K562 (cell line): ENCODE data around the gene TRABD2B. TPM values are rescaled to one million over a fixed set of nuclear protein-coding genes. Genes with fewer than 3 reads are reported as not detected.

ENCODE experiments used
- ATAC-seq: fragments of 200-7000 bp; cut with Tn5 transposase; 3 replicates; pipeline ENCODE4 v1.9.1; 2020; ENCODE audit warnings: moderate library complexity
- BruUV-seq: library from RNA; stranded (reverse); fragments of 400-500 nt; replicated peaks from 2 replicates; lab custom pipeline; 2021; lab: Mats Ljungman, UMichigan
- CTCF ChIA-PET: fragments of 300-600 bp; formaldehyde crosslinking; extraction: SDS; loops from one replicate; lab custom pipeline; 2021; ENCODE audit warnings: low intra/inter-chr PET ratio; lab: Yijun Ruan, JAX
- POLR2A ChIA-PET: fragments of 300-600, 350-650 bp; sonication (Branson Sonifier 250); formaldehyde crosslinking; extraction: SDS; loops from one replicate; lab custom pipeline; 2021; ENCODE audit warnings: antibody characterized with exemption, inconsistent platforms; lab: Yijun Ruan, JAX
- DNase-seq, 4 experiments: peaks; one replicate each; pipeline versions ENCODE4 v3.0.0 to v3.0.0-alpha.2; 2011 to 2018; ENCODE audit warnings: low spot score in 3 of 4, mixed read lengths in 3 of 4; ENCODE audit errors: extremely low read depth in 1 of 4
- FAIRE-seq: peaks from 2 replicates; lab custom pipeline; 2011; peaks lifted over from hg19 to GRCh38; lab: Jason Lieb, UNC
- H2AFZ ChIP-seq: 2 replicates; pipeline ENCODE4 v1.6.0; 2011; ENCODE audit warnings: low read depth, low read length, control low read depth, inconsistent platforms
- H3K27ac ChIP-seq: fragments of 200-600 bp; 3 replicates; pipeline ENCODE4 v1.8.0; 2011; ENCODE audit warnings: low read depth, mild to moderate bottlenecking, control low read depth, inconsistent platforms, low read length, moderate library complexity, mixed read lengths; ENCODE audit errors: extremely low read depth
- H3K27me3 ChIP-seq, 2 experiments: fragments of 300-600 bp in 1 of 2; 2 replicates in 1 of 2; 3 replicates in 1 of 2; pipeline versions ENCODE4 v1.6.0 to v1.8.0; 2011; ENCODE audit warnings: inconsistent platforms in 2 of 2, low read length in 2 of 2, mild to moderate bottlenecking in 1 of 2, mixed read lengths in 1 of 2, moderate library complexity in 1 of 2; ENCODE audit not compliant: control insufficient read depth in 2 of 2, insufficient read depth in 2 of 2
- H3K36me3 ChIP-seq: fragments of 300-600 bp; 3 replicates; pipeline ENCODE4 v1.8.0; 2011; ENCODE audit warnings: mild to moderate bottlenecking, low read length, inconsistent platforms; ENCODE audit not compliant: control insufficient read depth, insufficient read depth
- H3K4me1 ChIP-seq, 2 experiments: fragments of 200-600 bp in 1 of 2; replicated peaks in 1 of 2; 2 replicates in 1 of 2; 3 replicates in 1 of 2; pipeline versions ENCODE4 v1.5.1 to v1.8.0; 2011; ENCODE audit warnings: inconsistent platforms in 2 of 2, low read length in 2 of 2, mild to moderate bottlenecking in 1 of 2, mixed read lengths in 1 of 2, moderate library complexity in 1 of 2; ENCODE audit not compliant: control insufficient read depth in 2 of 2, insufficient read depth in 2 of 2
- H3K4me2 ChIP-seq: 2 replicates; pipeline ENCODE4 v1.6.1; 2011; ENCODE audit warnings: low read length, control low read depth, inconsistent platforms, mixed read lengths; ENCODE audit not compliant: insufficient read depth
- H3K4me3 ChIP-seq: fragments of 200-600 bp; sonication (generic), shearing (Covaris generic); 2 replicates; pipeline ENCODE4 v1.5.1; 2016; ENCODE audit warnings: control low read depth, inconsistent platforms
- H3K79me2 ChIP-seq: fragments of 200-600 bp; 3 replicates; pipeline ENCODE4 v1.8.0; 2011; ENCODE audit warnings: low read length, inconsistent platforms; ENCODE audit not compliant: control insufficient read depth, insufficient read depth
- H3K9ac ChIP-seq, 2 experiments: 2 replicates each; pipeline versions ENCODE4 v1.6.0 to v1.6.1; 2011; ENCODE audit warnings: low read depth in 2 of 2, low read length in 2 of 2, control low read depth in 1 of 2, inconsistent platforms in 1 of 2, mild to moderate bottlenecking in 1 of 2, mixed read lengths in 1 of 2; ENCODE audit not compliant: insufficient read depth in 1 of 2
- H3K9me1 ChIP-seq: one replicate; pipeline ENCODE4 v1.6.0; 2011; ENCODE audit warnings: inconsistent platforms, mild to moderate bottlenecking, low read length, moderate library complexity; ENCODE audit not compliant: control insufficient read depth, insufficient read depth
- H3K9me3 ChIP-seq: replicated peaks from 2 replicates; pipeline ENCODE4 v1.5.1; 2011; ENCODE audit warnings: low read depth, low read length, inconsistent platforms; ENCODE audit not compliant: control insufficient read depth, insufficient read depth
- H4K20me1 ChIP-seq: replicated peaks from 2 replicates; pipeline ENCODE4 v1.6.1; 2011; ENCODE audit warnings: low read length, inconsistent platforms, mixed read lengths; ENCODE audit not compliant: control insufficient read depth, insufficient read depth
- GATAD2A ChIP-seq: fragments of 450-650 bp; IDR thresholded peaks from 2 replicates; pipeline ENCODE4 v1.6.1; 2017
- MEF2A ChIP-seq: IDR thresholded peaks from 2 replicates; pipeline ENCODE4 v1.6.1; 2011; ENCODE audit warnings: low read depth, mild to moderate bottlenecking, low read length, moderate library complexity; ENCODE audit not compliant: control insufficient read depth
- POU5F1 ChIP-seq: fragments of 150-350 bp; IDR thresholded peaks from 2 replicates; pipeline ENCODE4 v1.6.1; 2014; ENCODE audit warnings: borderline replicate concordance, low read length, low read depth, mild to moderate bottlenecking; ENCODE audit not compliant: partially characterized antibody
- RHOXF2B ChIP-seq: fragments of 250-450 bp; sonication (Bioruptor Pico); conservative IDR thresholded peaks from 2 replicates; pipeline ENCODE4 v1.5.1; 2021
- TAL1 ChIP-seq: fragments of 450-650 bp; IDR thresholded peaks from 2 replicates; pipeline ENCODE4 v1.6.1; 2016; ENCODE audit warnings: mild to moderate bottlenecking
- ZNF75A ChIP-seq: fragments of 450-650 bp; formaldehyde crosslinking; IDR thresholded peaks from 2 replicates; pipeline ENCODE4 v1.4.0; 2020; ENCODE audit warnings: mild to moderate bottlenecking
- WGBS: fragments of 100-300 bp; shearing (Covaris generic); methylation state at CpG from one replicate; pipeline ENCODE4 v1.1.6; 2016; ENCODE audit warnings: low coverage, mixed read lengths; ENCODE audit not compliant: insufficient coverage; ENCODE audit errors: missing lambda C conversion rate; 5-methylcytosine and 5-hydroxymethylcytosine counted together
- in situ Hi-C: fragments of 300-500 bp; cut with MboI; formaldehyde crosslinking; loops from 4 replicates; pipeline ENCODE4 v1.15.0; 2018; ENCODE audit warnings: inconsistent platforms, mixed read lengths
- intact Hi-C: fragments of 100-400 bp; cut with micrococcal nuclease; formaldehyde crosslinking; loops from 2 replicates; pipeline ENCODE4 v1.14.2; 2022
- polyA plus RNA-seq, 8 experiments: library from polyadenylated mRNA; depleted of rRNA in 4 of 8; stranded (reverse) in 5 of 8; unstranded in 3 of 8; fragments of >200 nt; fragmentation: Nextera tagmentation in 2 of 8; fragmentation: Illumina TruSeq in 1 of 8; extraction: Ambion mirVana in 2 of 8; extraction: Trizol in 1 of 8; gene quantifications; 2 replicates each; pipeline versions ENCODE4 v1.2.1 to v1.2.3, GENCODE V29; 2011 to 2014; ENCODE audit warnings: inconsistent platforms in 1 of 8, missing spikeins in 1 of 8
- total RNA-seq, 7 experiments: library from RNA; depleted of rRNA in 6 of 7; stranded (reverse); fragments of >200 nt in 6 of 7; fragmentation: Illumina TruSeq in 2 of 7; extraction: Trizol in 2 of 7; gene quantifications; 2 replicates each; pipeline versions ENCODE4 v1.2.1 to v1.2.3, GENCODE V29; 2011 to 2021; ENCODE audit warnings: low replicate concordance in 1 of 7
- TF ChIP-seq, protein P1 (sequence below): IDR thresholded peaks from 2 replicates; pipeline ENCODE4 v1.6.1; 2011; ENCODE audit not compliant: insufficient read length; ENCODE audit errors: extremely low read depth
- TF ChIP-seq, protein P2 (sequence below), 2 experiments: fragments of 450-650 bp in 1 of 2; sonication (generic) in 1 of 2; formaldehyde crosslinking in 1 of 2; IDR thresholded peaks; 2 replicates each; pipeline versions ENCODE4 v1.7.1 to v1.9.0; 2016 to 2022; ENCODE audit warnings: inconsistent platforms in 1 of 2, mild to moderate bottlenecking in 1 of 2, missing genetic modification reagents in 1 of 2

TRABD2B gene
- total and polyA plus RNA-seq, 9 of the 15 experiments (the other 6 are each of a cell fraction or from before 2014, with no cell fraction given): not detected

DNA sequence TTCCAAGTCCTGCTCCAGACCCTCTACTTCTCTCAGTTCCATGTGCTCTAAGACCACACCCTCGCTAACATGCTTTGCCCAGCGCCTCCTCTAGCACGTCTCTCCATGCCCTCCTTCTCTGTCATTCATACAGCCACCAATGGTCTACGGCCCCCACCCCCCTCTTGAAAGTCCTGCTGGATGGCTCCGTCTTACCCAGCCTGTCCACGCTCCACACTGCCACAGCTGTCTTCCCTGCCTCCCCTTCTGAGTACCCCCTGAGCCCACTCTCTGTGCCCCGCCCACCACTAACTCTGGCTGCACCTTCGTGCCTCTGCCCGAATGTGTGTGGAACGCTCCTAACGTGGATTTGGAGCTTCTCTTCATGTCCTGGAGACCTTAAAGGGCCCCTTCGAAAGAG lies 244.6 kb downstream of the TRABD2B start:
- H3K4me2 ChIP-seq: no peak overlapping the region
- ATAC-seq (no peak), DNase-seq (no peak), FAIRE-seq (no peak)
- BruUV-seq: no TSS peak
- H3K36me3 ChIP-seq: no peaks in the 10 kb centered on the region
- no peak overlapping the region for H3K27ac ChIP-seq
- ChIA-PET POLR2A (interaction anchor here (0.9 to 1.5 kb wide), 2 partner anchors 12 to 133 kb away, joined by 3 to 7 read pairs; no protein-coding TSS in a partner anchor), CTCF (no interaction called here)
- TF ChIP-seq, protein P1, sequence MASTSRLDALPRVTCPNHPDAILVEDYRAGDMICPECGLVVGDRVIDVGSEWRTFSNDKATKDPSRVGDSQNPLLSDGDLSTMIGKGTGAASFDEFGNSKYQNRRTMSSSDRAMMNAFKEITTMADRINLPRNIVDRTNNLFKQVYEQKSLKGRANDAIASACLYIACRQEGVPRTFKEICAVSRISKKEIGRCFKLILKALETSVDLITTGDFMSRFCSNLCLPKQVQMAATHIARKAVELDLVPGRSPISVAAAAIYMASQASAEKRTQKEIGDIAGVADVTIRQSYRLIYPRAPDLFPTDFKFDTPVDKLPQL: no peak
- TF ChIP-seq ZNF75A (CRISPR knock-in tag) (no peak), GATAD2A (no peak), TAL1 (no peak), POU5F1 (no peak), MEF2A (no peak), RHOXF2B (CRISPR knock-in tag) (no peak)
- TF ChIP-seq, protein P2, sequence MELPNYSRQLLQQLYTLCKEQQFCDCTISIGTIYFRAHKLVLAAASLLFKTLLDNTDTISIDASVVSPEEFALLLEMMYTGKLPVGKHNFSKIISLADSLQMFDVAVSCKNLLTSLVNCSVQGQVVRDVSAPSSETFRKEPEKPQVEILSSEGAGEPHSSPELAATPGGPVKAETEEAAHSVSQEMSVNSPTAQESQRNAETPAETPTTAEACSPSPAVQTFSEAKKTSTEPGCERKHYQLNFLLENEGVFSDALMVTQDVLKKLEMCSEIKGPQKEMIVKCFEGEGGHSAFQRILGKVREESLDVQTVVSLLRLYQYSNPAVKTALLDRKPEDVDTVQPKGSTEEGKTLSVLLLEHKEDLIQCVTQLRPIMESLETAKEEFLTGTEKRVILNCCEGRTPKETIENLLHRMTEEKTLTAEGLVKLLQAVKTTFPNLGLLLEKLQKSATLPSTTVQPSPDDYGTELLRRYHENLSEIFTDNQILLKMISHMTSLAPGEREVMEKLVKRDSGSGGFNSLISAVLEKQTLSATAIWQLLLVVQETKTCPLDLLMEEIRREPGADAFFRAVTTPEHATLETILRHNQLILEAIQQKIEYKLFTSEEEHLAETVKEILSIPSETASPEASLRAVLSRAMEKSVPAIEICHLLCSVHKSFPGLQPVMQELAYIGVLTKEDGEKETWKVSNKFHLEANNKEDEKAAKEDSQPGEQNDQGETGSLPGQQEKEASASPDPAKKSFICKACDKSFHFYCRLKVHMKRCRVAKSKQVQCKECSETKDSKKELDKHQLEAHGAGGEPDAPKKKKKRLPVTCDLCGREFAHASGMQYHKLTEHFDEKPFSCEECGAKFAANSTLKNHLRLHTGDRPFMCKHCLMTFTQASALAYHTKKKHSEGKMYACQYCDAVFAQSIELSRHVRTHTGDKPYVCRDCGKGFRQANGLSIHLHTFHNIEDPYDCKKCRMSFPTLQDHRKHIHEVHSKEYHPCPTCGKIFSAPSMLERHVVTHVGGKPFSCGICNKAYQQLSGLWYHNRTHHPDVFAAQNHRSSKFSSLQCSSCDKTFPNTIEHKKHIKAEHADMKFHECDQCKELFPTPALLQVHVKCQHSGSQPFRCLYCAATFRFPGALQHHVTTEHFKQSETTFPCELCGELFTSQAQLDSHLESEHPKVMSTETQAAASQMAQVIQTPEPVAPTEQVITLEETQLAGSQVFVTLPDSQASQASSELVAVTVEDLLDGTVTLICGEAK (IDR thresholded peaks at IDR 0.05): no peak
- TF ChIP-seq, protein P2 (CRISPR knock-in tag; IDR thresholded peaks at IDR 0.05): no peak
- in situ Hi-C loops (loop anchor here (25.0 kb wide), 1 partner anchor 460 kb away; the partner anchor contains the start of gene SLC5A9), intact Hi-C loops (no loop called here)
- no peak overlapping the region for H3K9ac ChIP-seq
- H3K4me3 ChIP-seq: no peak overlapping the region
- 5% methylated on average over 12 of the region's 12 CpGs for WGBS
- H3K4me1 ChIP-seq: peaks cover 0 to 3% of the 10 kb centered on the region in 2 experiments; a peak in 1 of 5 replicates
- 0 out of 2 replicates have a peak, but pooled peaks cover 6% of the 10 kb centered on the region for H4K20me1 ChIP-seq
- H3K9me1 ChIP-seq: no peaks in the 10 kb centered on the region
- peaks cover 2 to 16% of the 10 kb centered on the region in 2 experiments; a peak in 4 of 5 replicates for H3K27me3 ChIP-seq
- H3K79me2 ChIP-seq: no peaks in the 10 kb centered on the region
- H2AFZ ChIP-seq: no peak overlapping the region
- H3K9me3 ChIP-seq: no peaks in the 10 kb centered on the region
